K562 (cell line): ENCODE results near the gene ADAMTS6. TPM values are rescaled to one million over a fixed set of nuclear protein-coding genes. Genes with fewer than 3 reads are reported as not detected.

ENCODE experiments used
- KLF10 ChIP-seq: fragments of 250-450 bp; sonication (Bioruptor Pico); IDR thresholded peaks from 2 replicates; pipeline ENCODE4 v1.6.1; 2021; ENCODE audit warnings: matching md5 sums
- MGA ChIP-seq: fragments of 450-650 bp; IDR thresholded peaks from 2 replicates; pipeline ENCODE4 v1.6.1; 2016; ENCODE audit warnings: mild to moderate bottlenecking, moderate library complexity
- ZKSCAN8 ChIP-seq: fragments of 200-800 bp; sonication (Bioruptor generic); IDR thresholded peaks from 2 replicates; pipeline ENCODE4 v1.6.1; 2016; ENCODE audit warnings: missing genetic modification characterization, missing compliant biosample characterization
- ZNF197 ChIP-seq: fragments of 200-800 bp; sonication (Bioruptor generic); IDR thresholded peaks from 2 replicates; pipeline ENCODE4 v1.6.1; 2016; ENCODE audit warnings: low read depth, missing genetic modification characterization, missing compliant biosample characterization
- ZNF436 ChIP-seq: fragments of 250-450, 450-650 bp; sonication (Bioruptor Pico); formaldehyde crosslinking; IDR thresholded peaks from 2 replicates; pipeline ENCODE4 v1.7.0; 2020; ENCODE audit warnings: mild to moderate bottlenecking
- ZZZ3 ChIP-seq: fragments of 450-650 bp; IDR thresholded peaks from 2 replicates; pipeline ENCODE4 v1.6.1; 2016; ENCODE audit warnings: antibody characterized with exemption, mild to moderate bottlenecking, moderate library complexity
- polyA plus RNA-seq, 8 experiments: library from polyadenylated mRNA; depleted of rRNA in 4 of 8; stranded (reverse) in 5 of 8; unstranded in 3 of 8; fragments of >200 nt; fragmentation: Nextera tagmentation in 2 of 8; fragmentation: Illumina TruSeq in 1 of 8; extraction: Ambion mirVana in 2 of 8; extraction: Trizol in 1 of 8; gene quantifications; 2 replicates each; pipeline versions ENCODE4 v1.2.1 to v1.2.3, GENCODE V29; 2011 to 2014; ENCODE audit warnings: inconsistent platforms in 1 of 8, missing spikeins in 1 of 8
- total RNA-seq, 7 experiments: library from RNA; depleted of rRNA in 6 of 7; stranded (reverse); fragments of >200 nt in 6 of 7; fragmentation: Illumina TruSeq in 2 of 7; extraction: Trizol in 2 of 7; gene quantifications; 2 replicates each; pipeline versions ENCODE4 v1.2.1 to v1.2.3, GENCODE V29; 2011 to 2021; ENCODE audit warnings: low replicate concordance in 1 of 7

Gene ADAMTS6
- total and polyA plus RNA-seq, 9 of the 15 experiments (the other 6 are each of a cell fraction or from before 2014, with no cell fraction given): 0.57 to 5.3 (median 1.5) TPM

- no peak for TF ChIP-seq MGA
- TF ChIP-seq ZNF436 (CRISPR knock-in tag): no peak
- no peak for TF ChIP-seq ZZZ3
- no peak for TF ChIP-seq ZNF197 (CRISPR knock-in tag)
- no peak for TF ChIP-seq KLF10 (CRISPR knock-in tag)
- TF ChIP-seq ZKSCAN8 (CRISPR knock-in tag): no peak
These were observed 380.1 kb downstream of the ADAMTS6 start (continued) for GRCh38 chr5:65101632-65102100.
